ENCODE data around the gene RPRD1A.

- TF ChIP-seq CTCF (IDR thresholded peaks at IDR 0.05) (no peak), POLR2A (IDR thresholded peaks at IDR 0.05) (no peak)
Measured at GRCh38 chr18:36035253-36035652, 32.1 kb downstream of the RPRD1A start.

All from uterus (tissue), 2 donors.